ENCODE data around the gene RPL5. TPM values are rescaled to one million over a fixed set of nuclear protein-coding genes. Genes with fewer than 3 reads are reported as not detected.

RPL5 gene
- total RNA-seq, 2 donors from 2014 or later: 749 to 786 TPM

DNA sequence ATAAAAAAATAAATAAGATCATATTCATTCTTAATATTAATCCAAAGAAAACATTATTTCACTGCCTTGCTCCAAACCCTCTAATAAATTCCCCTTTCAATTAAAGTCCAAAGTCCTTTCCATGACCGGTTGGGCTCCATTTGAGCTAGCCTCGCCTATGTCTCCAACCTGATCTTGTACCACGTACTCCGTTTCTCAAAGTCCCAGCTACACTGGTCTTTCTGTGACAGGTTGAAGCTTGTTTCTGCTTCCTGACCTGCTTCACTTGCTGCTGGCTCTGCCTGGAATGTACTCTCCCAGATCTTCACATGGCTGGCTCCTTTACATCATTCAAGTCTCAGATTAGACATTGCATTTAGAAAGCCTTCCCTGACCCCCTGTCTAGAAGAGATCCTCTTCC, 16.4 kb downstream of the RPL5 start:
- no peaks in the 10 kb centered on the region for H3K4me1 ChIP-seq
- intact Hi-C loops (cut with DNase I): no loop called here
- no peak overlapping the region for H3K27ac ChIP-seq
- H3K4me3 ChIP-seq: no peak overlapping the region
- H3K9me3 ChIP-seq: no peaks in the 10 kb centered on the region
- TF ChIP-seq CTCF (IDR thresholded peaks at IDR 0.05): no peak
- H3K36me3 ChIP-seq: no peaks in the 10 kb centered on the region
- no peak overlapping the region for H3K9ac ChIP-seq (ENCODE audit: low read depth in 2 of 2, low read length in 2 of 2)
- H3K27me3 ChIP-seq: no peaks in the 10 kb centered on the region
- DNase-seq: no peak

GRCh38 chr1:92850019-92850418, 18.2 kb downstream of the RPL5 start:
- intact Hi-C loops (cut with DNase I): no loop called here
- no peak for DNase-seq
- H3K9me3 ChIP-seq: no peaks in the 10 kb centered on the region

GRCh38 chr1:92851729-92852128, 19.9 kb downstream of the RPL5 start:
- no peak overlapping the region for H3K27ac ChIP-seq
- H3K9ac ChIP-seq (ENCODE audit: low read depth in 2 of 2, low read length in 2 of 2): no peak overlapping the region
- H3K4me1 ChIP-seq: no peaks in the 10 kb centered on the region
- no peak overlapping the region for H3K4me3 ChIP-seq
- H3K27me3 ChIP-seq: no peaks in the 10 kb centered on the region
- no peak for TF ChIP-seq CTCF (IDR thresholded peaks at IDR 0.05)
- intact Hi-C loops (cut with DNase I): no loop called here
- no peaks in the 10 kb centered on the region for H3K9me3 ChIP-seq
- no peak for DNase-seq
- H3K36me3 ChIP-seq: no peaks in the 10 kb centered on the region

More at GRCh38 chr1:92850019-92850418, 18.2 kb downstream of the RPL5 start:
- H3K36me3 ChIP-seq: no peaks in the 10 kb centered on the region
- no peak overlapping the region for H3K9ac ChIP-seq (ENCODE audit: low read depth in 2 of 2, low read length in 2 of 2)
- no peaks in the 10 kb centered on the region for H3K27me3 ChIP-seq
- no peak overlapping the region for H3K4me3 ChIP-seq
- no peak overlapping the region for H3K27ac ChIP-seq
- no peak for TF ChIP-seq CTCF (IDR thresholded peaks at IDR 0.05)
- H3K4me1 ChIP-seq: no peaks in the 10 kb centered on the region

DNA sequence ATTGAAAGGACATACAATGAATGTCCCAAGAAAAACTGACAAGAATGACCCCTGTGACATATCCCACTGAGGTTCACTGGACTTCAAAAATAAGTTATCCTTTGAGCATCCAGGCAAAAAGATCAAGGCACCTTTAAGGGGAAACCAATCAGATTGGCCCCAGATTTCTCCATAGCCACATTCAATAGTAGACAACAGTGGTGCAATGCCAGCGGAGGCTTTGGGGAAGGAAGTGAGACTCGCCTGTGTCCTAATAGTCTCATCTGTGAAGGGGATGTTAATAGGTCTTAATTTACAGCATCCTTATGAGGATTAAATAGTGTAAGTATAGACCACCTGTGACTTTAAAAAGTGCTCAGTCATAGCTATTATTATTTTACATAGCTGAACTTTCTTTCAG, 21.5 kb downstream of the RPL5 start:
- Histone ChIP-seq H3K4me3 (no peak overlapping the region), H3K9ac (ENCODE audit: low read depth in 2 of 2, low read length in 2 of 2) (no peak overlapping the region), H3K36me3 (no peaks in the 10 kb centered on the region), H3K27ac (no peak overlapping the region), H3K4me1 (no peaks in the 10 kb centered on the region), H3K27me3 (no peaks in the 10 kb centered on the region), H3K9me3 (no peaks in the 10 kb centered on the region)
- intact Hi-C loops (cut with DNase I): no loop called here
- DNase-seq: no peak
- no peak for TF ChIP-seq CTCF (IDR thresholded peaks at IDR 0.05)

- no peaks in the 10 kb centered on the region for H3K4me1 ChIP-seq
- no peak for DNase-seq
- H3K9ac ChIP-seq (ENCODE audit: low read depth in 2 of 2, low read length in 2 of 2): no peak overlapping the region
- TF ChIP-seq CTCF (IDR thresholded peaks at IDR 0.05): no peak
- H3K36me3 ChIP-seq: no peaks in the 10 kb centered on the region
- H3K27ac ChIP-seq: peak overlapping the region; percentile 41
- H3K27me3 ChIP-seq: no peaks in the 10 kb centered on the region
- intact Hi-C loops (cut with DNase I): no loop called here
- H3K4me3 ChIP-seq: no peak overlapping the region
- H3K9me3 ChIP-seq: no peaks in the 10 kb centered on the region
Observed at GRCh38 chr1:92854101-92854785, 22.4 kb downstream of the RPL5 start.

Data from colonic mucosa (tissue), 4 donors.